Mammary epithelial cell (primary cell): ENCODE results near the gene PIK3CA.
"Not testable (repeated sequence)": the region's sequence is repeated elsewhere in the genome, so short reads cannot be mapped to it uniquely, and the experiment has no call there.

ENCODE experiments used
- EZH2 ChIP-seq: IDR thresholded peaks from 2 replicates; pipeline ENCODE4 v1.6.1; 2012; ENCODE audit warnings: low read length, inconsistent platforms, borderline replicate concordance
- TF ChIP-seq, protein P1 (sequence below), 2 donors: IDR thresholded peaks in 1 of 2; conservative IDR thresholded peaks in 1 of 2; 2 replicates each; pipeline ENCODE4 v1.5.1; 2011 to 2012; ENCODE audit warnings: inconsistent platforms in 2 of 2, low read length in 2 of 2, mild to moderate bottlenecking in 2 of 2, control low read depth in 1 of 2, low read depth in 1 of 2; ENCODE audit not compliant: insufficient read depth in 1 of 2; ENCODE audit errors: extremely low read depth in 1 of 2

GRCh38 chr3:179274434-179274833 is 126.3 kb downstream of the PIK3CA start:
- TF ChIP-seq, protein P1, sequence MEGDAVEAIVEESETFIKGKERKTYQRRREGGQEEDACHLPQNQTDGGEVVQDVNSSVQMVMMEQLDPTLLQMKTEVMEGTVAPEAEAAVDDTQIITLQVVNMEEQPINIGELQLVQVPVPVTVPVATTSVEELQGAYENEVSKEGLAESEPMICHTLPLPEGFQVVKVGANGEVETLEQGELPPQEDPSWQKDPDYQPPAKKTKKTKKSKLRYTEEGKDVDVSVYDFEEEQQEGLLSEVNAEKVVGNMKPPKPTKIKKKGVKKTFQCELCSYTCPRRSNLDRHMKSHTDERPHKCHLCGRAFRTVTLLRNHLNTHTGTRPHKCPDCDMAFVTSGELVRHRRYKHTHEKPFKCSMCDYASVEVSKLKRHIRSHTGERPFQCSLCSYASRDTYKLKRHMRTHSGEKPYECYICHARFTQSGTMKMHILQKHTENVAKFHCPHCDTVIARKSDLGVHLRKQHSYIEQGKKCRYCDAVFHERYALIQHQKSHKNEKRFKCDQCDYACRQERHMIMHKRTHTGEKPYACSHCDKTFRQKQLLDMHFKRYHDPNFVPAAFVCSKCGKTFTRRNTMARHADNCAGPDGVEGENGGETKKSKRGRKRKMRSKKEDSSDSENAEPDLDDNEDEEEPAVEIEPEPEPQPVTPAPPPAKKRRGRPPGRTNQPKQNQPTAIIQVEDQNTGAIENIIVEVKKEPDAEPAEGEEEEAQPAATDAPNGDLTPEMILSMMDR (conservative IDR thresholded peaks at IDR 0.05 in 1 of 2, IDR thresholded peaks at IDR 0.05 in 1 of 2; ENCODE audit: extremely low read depth in 1 of 2, insufficient read depth in 1 of 2, low read depth in 1 of 2, low read length in 2 of 2), result not testable (repeated sequence)
- TF ChIP-seq EZH2, result not testable (repeated sequence)
